GM12892 (cell line): ENCODE results near the gene WNT9B.

Source experiments
- DNase-seq: peaks from one replicate; pipeline ENCODE4 v3.0.0; 2011; ENCODE audit not compliant: insufficient read length
- FAIRE-seq: peaks from 2 replicates; lab custom pipeline; 2011; peaks lifted over from hg19 to GRCh38; lab: Jason Lieb, UNC
- POLR2A ChIP-seq: IDR thresholded peaks from 2 replicates; pipeline ENCODE4 v1.6.1; 2011; ENCODE audit warnings: low read depth, low read length, control low read depth
- POLR2AphosphoS5 ChIP-seq: IDR thresholded peaks from 2 replicates; pipeline ENCODE4 v1.6.1; 2011; ENCODE audit warnings: low read depth, low read length, control low read depth
- TAF1 ChIP-seq: IDR thresholded peaks from 2 replicates; pipeline ENCODE4 v1.6.1; 2011; ENCODE audit warnings: low read depth, mild to moderate bottlenecking, control low read depth, low read length, borderline replicate concordance

Gene WNT9B

DNA sequence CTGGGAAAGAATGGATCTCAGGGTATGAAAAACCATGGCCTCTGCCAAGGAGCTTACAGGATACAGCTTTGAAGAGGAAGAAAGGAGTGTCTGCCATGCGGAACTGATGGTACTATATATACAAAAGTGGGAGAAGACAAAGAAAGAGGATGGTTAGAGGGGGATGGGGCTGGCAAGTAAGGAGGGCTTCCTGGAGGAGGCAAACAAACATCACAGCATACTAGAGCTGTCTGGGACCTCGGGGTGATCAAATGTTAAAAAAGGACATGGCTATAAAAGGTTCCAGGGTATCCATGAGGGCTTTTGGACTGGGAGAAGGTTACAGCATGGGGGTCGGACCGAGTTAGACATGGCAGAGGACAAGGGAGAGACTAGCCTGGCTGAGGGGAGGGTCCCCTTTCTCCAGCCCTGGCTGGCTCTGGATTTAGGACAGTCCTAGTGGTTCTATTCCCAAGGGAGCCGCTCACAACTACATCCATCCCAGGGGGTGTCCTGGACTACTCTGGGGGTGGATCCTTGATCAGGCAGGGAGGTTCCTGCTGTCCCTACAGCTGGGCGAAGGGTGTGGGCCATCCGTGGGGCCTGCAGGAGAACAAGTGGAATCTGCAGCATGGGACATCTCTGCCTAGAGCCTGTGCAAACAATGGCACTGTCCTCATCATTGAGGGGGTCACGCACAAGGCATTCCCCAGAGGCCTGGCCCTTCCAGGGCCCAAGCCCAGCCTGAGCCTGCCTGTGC is 12.2 kb downstream of the WNT9B start:
- FAIRE-seq (no peak), DNase-seq (no peak)
- TF ChIP-seq POLR2AphosphoS5: no peak
- no peak for TF ChIP-seq TAF1
- no peak for TF ChIP-seq POLR2A

DNA sequence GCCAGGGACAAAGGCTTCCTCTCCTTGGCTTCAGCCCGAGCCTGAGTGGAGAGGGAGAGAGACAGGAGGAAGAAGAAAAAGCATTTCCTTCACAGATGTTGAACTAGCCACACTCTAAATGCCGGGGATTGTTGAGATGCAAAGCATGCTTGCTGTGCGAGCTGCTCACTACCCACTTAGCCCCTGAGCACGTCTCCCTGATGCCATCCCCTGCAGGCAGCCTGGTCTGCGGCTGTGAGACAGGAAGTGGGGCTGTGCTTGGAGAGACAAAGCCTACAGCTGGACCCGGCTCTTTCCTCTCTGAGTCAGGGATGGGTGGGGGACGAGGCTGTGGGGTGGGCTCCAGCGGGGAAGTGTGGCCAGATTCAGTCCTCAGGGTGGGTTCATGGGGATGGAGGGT is 13.7 kb downstream of the WNT9B start:
- DNase-seq: no peak
- FAIRE-seq: no peak
- TF ChIP-seq POLR2A (no peak), TAF1 (no peak), POLR2AphosphoS5 (no peak)

DNA sequence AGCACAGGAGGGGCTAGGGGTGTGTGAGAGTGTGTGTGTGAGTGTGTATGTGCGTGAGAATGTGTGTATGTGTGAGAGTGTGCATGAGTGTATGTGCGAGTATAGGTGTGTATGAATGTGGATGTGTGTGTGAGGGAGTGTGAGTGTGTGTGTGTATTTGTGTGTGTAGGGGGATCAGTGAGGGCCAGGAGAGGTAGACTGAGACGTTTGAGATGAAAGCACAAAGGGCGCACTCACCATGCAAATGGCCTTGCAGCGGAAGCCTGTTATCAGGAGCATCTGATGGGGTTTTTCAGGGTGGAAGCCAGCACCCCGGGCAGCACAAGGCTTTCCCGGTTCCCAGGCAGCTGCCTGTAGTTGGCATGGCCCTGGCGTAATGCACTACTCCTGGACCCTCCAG is 14.9 kb downstream of the WNT9B start:
- TF ChIP-seq POLR2A (no peak), TAF1 (no peak)
- DNase-seq: no peak
- FAIRE-seq: no peak

DNA sequence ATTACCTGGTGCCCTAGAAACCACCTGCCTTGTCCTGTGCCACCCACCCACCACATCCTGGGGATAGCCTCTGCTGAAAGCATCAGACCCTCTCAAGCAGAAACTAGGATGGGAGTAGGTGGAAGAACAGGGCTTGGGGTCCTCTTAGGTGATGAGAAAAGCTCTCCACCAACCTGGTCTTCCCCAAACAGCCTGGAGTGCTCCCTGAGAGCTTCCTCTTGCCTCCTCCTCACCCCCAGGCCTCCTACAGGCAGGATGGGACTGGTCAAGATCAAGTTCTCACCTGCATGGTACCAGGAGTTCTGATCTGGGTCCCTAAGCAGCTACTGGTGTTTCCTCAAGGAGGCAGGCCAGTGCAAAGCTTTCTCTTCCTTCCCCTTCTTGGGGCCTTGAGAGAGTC is 15.4 kb downstream of the WNT9B start:
- DNase-seq: no peak
- TF ChIP-seq TAF1: no peak
- FAIRE-seq: no peak

DNA sequence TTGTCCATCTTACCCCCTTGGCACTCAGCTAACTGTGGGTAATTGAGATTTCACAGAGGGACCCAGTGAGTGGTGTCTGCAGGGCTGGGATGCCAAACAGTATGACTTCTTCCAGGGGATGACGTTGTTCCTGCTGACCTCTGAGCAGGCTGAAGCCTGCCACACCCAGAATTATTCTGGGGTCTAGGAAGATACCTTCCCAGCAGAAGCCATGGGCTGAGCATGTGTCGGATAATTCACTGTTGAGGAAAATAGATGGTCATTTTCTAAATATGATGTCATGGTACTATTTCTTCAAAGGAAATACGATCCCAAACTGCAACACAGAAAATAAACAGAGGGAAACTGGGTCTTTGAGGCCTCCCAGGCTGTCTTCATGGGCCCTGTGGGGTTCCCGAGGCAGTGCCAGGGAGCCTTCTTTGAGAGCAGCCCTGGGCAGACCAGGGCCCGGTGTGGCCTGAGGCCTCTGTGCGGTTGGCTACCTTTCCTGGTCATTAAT is 17.4 kb downstream of the WNT9B start:
- no peak for DNase-seq
- FAIRE-seq: no peak
- TF ChIP-seq POLR2AphosphoS5: no peak
- no peak for TF ChIP-seq TAF1
- no peak for TF ChIP-seq POLR2A

DNA sequence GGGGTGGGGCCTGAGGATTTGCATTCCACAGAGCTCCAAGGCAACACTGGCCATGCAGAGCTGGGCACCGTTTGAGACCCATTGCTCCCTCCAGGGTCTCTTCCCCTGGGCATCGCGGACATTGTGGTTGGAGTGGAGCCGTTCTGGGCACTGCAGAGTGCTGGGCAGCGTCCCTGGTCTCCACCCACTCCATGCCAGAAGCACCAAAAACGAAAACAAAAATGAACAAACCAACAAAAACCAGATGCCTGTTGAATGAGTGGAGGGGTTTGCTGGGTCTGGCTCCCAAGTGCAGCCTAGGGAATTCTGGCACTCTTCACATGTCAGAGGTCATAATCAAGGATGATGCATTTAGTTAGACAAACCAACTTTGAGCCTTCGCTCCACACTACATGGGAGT is 17.9 kb downstream of the WNT9B start:
- no peak for TF ChIP-seq POLR2A
- TF ChIP-seq POLR2AphosphoS5: no peak
- TF ChIP-seq TAF1: no peak
- no peak for DNase-seq
- no peak for FAIRE-seq

DNA sequence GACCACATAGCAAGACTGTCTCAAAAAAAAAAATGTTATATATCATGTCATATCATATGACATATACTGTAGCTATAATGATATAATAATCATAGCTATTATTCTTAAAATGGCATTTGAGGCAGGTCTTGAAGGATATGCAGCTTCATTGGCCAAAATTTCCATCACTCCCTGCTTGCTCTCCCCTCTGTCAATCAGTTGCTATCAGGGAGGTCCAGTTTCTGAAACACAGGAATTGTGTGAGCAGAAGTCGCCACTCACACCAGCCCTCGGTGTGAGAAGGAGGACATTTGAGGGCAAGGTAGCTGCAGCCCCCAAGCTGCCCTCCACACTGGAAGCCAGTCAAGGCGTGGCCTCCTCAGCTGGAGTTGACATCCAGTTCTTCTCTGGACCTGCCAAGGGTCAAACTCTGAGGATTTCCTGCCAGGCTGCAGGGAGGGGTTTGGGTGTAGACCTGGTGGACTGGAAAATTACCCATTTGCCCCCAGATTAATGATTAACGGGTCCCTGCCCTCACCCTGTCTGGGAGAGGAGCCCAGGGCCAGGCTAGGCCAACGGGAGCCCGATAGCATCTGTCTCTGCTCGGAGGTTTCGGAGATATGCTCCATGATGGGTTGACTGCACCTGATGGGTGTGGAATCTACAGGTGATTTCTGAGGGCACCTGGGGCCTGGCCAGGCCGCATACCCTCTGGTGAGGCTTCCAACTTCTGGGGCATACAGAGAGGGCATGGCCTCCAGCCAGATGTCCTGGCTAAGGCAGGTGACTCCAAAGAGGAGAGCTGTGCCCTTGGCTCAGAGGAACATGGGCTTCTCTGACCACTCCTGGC is 18.8 kb downstream of the WNT9B start:
- no peak for FAIRE-seq
- TF ChIP-seq POLR2A (no peak), TAF1 (no peak), POLR2AphosphoS5 (no peak)
- no peak for DNase-seq

DNA sequence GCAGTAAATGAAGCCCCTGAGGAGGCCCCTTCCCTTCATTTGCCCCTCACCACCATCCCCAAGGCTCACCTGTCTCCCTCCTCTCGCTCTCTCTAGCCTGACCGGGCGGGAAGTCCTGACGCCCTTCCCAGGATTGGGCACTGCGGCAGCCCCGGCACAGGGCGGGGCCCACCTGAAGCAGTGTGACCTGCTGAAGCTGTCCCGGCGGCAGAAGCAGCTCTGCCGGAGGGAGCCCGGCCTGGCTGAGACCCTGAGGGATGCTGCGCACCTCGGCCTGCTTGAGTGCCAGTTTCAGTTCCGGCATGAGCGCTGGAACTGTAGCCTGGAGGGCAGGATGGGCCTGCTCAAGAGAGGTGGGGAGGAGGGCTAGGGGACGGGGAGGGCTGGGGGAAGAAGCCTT is 21.0 kb downstream of the WNT9B start:
- DNase-seq (no peak), FAIRE-seq (no peak)
- TF ChIP-seq POLR2A (no peak), TAF1 (no peak), POLR2AphosphoS5 (no peak)

DNA sequence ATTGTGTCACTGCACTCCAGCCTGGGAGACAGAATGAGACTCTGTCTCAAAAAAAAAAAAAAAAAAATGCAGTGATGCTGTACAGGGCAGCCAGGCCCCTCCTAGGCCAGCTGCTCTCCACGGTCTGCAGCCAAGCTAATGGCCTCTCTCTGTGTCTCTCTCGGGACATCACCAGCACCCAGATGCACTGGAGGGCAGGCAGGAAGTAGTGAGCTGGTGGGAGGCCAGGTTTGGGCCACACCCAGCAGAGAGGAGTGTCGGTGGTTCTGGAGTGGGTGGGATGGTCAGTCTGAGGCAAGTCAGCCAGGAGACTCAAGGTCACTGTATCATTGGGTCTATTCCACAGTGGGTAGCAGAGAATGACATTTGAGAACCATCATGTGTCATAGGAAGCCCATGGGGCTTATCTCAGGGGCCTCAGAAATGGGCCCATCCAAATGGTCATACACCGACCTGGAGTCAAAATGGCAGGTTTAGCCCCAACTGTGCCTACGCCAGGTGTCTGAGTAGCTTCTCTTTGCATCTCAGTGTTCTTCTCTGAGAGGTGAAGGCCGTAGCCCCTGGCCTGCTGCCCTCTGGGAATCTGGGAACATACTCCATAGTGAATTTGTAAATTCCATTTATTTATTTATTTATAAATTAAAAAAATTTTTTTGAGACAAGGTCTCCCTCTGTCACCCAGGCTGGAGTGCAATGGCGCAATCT is 22.7 kb downstream of the WNT9B start:
- DNase-seq: no peak
- no peak for TF ChIP-seq POLR2AphosphoS5
- no peak for TF ChIP-seq POLR2A
- no peak for TF ChIP-seq TAF1
- no peak for FAIRE-seq

DNA sequence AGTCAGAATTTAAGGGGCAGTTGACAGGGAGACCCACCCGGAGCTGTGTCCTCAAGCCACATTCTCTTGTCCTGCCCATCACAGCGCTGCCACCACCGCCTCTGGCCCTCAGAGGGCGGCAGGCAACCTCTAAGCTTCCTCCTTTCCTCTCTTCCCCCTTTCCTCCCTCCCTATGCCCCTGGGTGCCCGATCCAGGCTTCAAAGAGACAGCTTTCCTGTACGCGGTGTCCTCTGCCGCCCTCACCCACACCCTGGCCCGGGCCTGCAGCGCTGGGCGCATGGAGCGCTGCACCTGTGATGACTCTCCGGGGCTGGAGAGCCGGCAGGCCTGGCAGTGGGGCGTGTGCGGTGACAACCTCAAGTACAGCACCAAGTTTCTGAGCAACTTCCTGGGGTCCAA is 23.5 kb downstream of the WNT9B start:
- DNase-seq (no peak), FAIRE-seq (no peak)
- TF ChIP-seq POLR2AphosphoS5 (no peak), TAF1 (no peak), POLR2A (no peak)

DNA sequence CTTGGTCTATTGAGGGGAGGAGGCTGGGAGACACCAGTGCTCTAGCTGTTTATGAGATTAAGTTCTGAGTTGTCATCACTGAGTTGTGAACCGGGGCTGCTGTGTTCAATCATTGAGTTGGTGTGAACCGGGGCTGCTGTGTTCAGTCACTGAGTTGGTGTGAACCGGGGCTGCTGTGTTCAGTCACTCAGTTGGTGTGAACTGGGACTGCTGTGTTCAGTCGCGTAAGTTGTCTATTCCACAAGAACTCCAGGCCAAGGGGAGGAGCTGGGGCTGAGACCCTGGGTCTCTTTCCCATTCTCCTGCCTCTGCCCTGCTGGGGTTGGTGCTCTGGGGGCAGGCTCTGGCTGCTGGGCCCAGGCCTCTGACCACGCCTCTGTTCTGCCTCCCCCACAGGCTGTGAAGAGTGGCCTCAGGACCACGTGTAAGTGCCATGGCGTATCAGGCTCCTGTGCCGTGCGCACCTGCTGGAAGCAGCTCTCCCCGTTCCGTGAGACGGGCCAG is 24.5 kb downstream of the WNT9B start:
- FAIRE-seq (no peak), DNase-seq (no peak)
- TF ChIP-seq POLR2A: no peak
- TF ChIP-seq POLR2AphosphoS5: no peak
- TF ChIP-seq TAF1: no peak

DNA sequence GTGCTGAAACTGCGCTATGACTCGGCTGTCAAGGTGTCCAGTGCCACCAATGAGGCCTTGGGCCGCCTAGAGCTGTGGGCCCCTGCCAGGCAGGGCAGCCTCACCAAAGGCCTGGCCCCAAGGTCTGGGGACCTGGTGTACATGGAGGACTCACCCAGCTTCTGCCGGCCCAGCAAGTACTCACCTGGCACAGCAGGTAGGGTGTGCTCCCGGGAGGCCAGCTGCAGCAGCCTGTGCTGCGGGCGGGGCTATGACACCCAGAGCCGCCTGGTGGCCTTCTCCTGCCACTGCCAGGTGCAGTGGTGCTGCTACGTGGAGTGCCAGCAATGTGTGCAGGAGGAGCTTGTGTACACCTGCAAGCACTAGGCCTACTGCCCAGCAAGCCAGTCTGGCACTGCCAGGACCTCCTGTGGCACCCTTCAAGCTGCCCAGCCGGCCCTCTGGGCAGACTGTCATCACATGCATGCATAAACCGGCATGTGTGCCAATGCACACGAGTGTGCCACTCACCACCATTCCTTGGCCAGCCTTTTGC is 25.0 kb downstream of the WNT9B start:
- no peak for DNase-seq
- TF ChIP-seq POLR2A (no peak), POLR2AphosphoS5 (no peak)
- no peak for FAIRE-seq
